Transverse colon (tissue), 4 donors: ENCODE results near the gene PACS1. TPM values are rescaled to one million over a fixed set of nuclear protein-coding genes. Genes with fewer than 3 reads are reported as not detected.

ENCODE experiments used
- DNase-seq: peaks from one replicate; pipeline ENCODE4 v3.0.0-alpha.2; 2019
- H3K27ac ChIP-seq, 4 donors: fragments of 200-600 bp; sonication (generic); 2 replicates each; pipeline ENCODE4 v1.5.1; 2016 to 2018; ENCODE audit warnings: inconsistent platforms in 4 of 4
- H3K27me3 ChIP-seq: fragments of 200-600 bp; sonication (generic); 2 replicates; pipeline ENCODE4 v1.5.1; 2017; ENCODE audit warnings: inconsistent platforms
- H3K36me3 ChIP-seq, 4 donors: fragments of 200-600 bp; sonication (generic); 2 replicates each; pipeline ENCODE4 v1.5.1; 2017 to 2019; ENCODE audit warnings: inconsistent platforms in 4 of 4
- H3K4me1 ChIP-seq, 4 donors: fragments of 200-600 bp; sonication (generic); 2 replicates each; pipeline ENCODE4 v1.5.1; 2017 to 2020; ENCODE audit warnings: inconsistent platforms in 4 of 4
- H3K4me3 ChIP-seq, 4 donors: fragments of 200-600 bp; sonication (generic); 1 replicate in 1 of 4; 2 replicates in 3 of 4; pipeline versions ENCODE4 v1.5.1 to v1.6.1; 2017 to 2019; ENCODE audit warnings: inconsistent platforms in 4 of 4
- H3K9me3 ChIP-seq, 2 donors: fragments of 200-600 bp; sonication (generic); 2 replicates each; pipeline ENCODE4 v1.5.1; 2017 to 2019; ENCODE audit warnings: inconsistent platforms in 2 of 2
- CTCF ChIP-seq, 5 experiments: fragments of 200-600 bp in 3 of 5; fragments of 450-650 bp in 2 of 5; sonication (generic) in 3 of 5; IDR thresholded peaks; 1 replicate in 2 of 5; 2 replicates in 3 of 5; pipeline ENCODE4 v1.5.1; 2016 to 2017; ENCODE audit warnings: antibody characterized with exemption in 5 of 5, inconsistent platforms in 3 of 5, mild to moderate bottlenecking in 2 of 5, moderate library complexity in 1 of 5
- EP300 ChIP-seq: sonication (generic); formaldehyde crosslinking; IDR thresholded peaks from one replicate; pipeline ENCODE4 v1.6.1; 2017; ENCODE audit warnings: antibody characterized with exemption, low read depth
- POLR2A ChIP-seq: fragments of 450-650 bp; IDR thresholded peaks from one replicate; pipeline ENCODE4 v1.6.1; 2016; ENCODE audit warnings: antibody characterized with exemption, mild to moderate bottlenecking, moderate library complexity
- POLR2AphosphoS5 ChIP-seq, 3 donors: sonication (generic); formaldehyde crosslinking; IDR thresholded peaks; one replicate each; pipeline ENCODE4 v1.6.1; 2016; ENCODE audit warnings: antibody characterized with exemption in 3 of 3
- WGBS, 2 donors: methylation state at CpG; one replicate each; pipeline ENCODE4 v1.1.5; 2018; ENCODE audit warnings: low coverage in 1 of 2; 5-methylcytosine and 5-hydroxymethylcytosine counted together
- in situ Hi-C, 4 donors: fragments of 200-750 bp; cut with MboI; loops; one replicate each; pipeline versions ENCODE4 v1.15.0 to v1.15.1; 2017; ENCODE audit warnings: low sequenced_read_pairs in 3 of 4, low pct_ligation_motif_present in 1 of 4, low pct_unique_long_range_greater_than_20kb in 1 of 4
- intact Hi-C: fragments of 100-400 bp; cut with DNase I; formaldehyde crosslinking; loops from one replicate; pipeline ENCODE4 v1.15.1; 2023; ENCODE audit warnings: low total_unique reads
- total RNA-seq, 4 donors: library from RNA; depleted of rRNA; stranded (reverse); fragments of >200 nt; gene quantifications; one replicate each; pipeline ENCODE4 v1.1.0, GENCODE V29; 2016

The PACS1 gene
- total RNA-seq, 4 donors from 2014 or later, result 9.8 to 52.0 (median 27.2) TPM

GRCh38 chr11:66267379-66268243 is 197.5 kb downstream of the PACS1 start:
- Histone ChIP-seq H3K27ac (peak overlapping the region; percentile 92 to 99 (median 97)), H3K36me3 (peaks cover 0 to 12% (median 5%) of the 10 kb centered on the region in 4 donors), H3K4me3 (peak overlapping the region; percentile 58 to 96 (median 90)), H3K9me3 (no peaks in the 10 kb centered on the region), H3K27me3 (no peaks in the 10 kb centered on the region), H3K4me1 (peaks cover 23 to 31% (median 24%) of the 10 kb centered on the region in 4 donors)
- DNase-seq, result peak; percentile 92
- WGBS, 2 donors, result 1% methylated on average over 40 of the region's 61 CpGs; no CpG with 5 or more reads in 1 of the 2 donors
- in situ Hi-C loops, result no loop called here
- intact Hi-C loops, result no loop called here
- peak; percentile 56 for TF ChIP-seq EP300
- peak; percentile 13 to 90 (median 80) for TF ChIP-seq POLR2AphosphoS5 (IDR thresholded peaks at IDR 0.05)
- TF ChIP-seq POLR2A, result peak; percentile 40
- TF ChIP-seq CTCF (IDR thresholded peaks at IDR 0.05), result peak in 3 of 5 experiments; percentile 21 to 37 (median 32)

- DNase-seq, result peak; percentile 100
- Histone ChIP-seq H3K4me1 (peaks cover 23 to 31% (median 24%) of the 10 kb centered on the region in 4 donors), H3K27me3 (no peaks in the 10 kb centered on the region), H3K9me3 (no peaks in the 10 kb centered on the region), H3K27ac (peak within 1 kb of the TSS; percentile 92 to 99 (median 97)), H3K36me3 (peaks cover 0 to 20% (median 9%) of the 10 kb centered on the region in 4 donors), H3K4me3 (peak within 1 kb of the TSS; percentile 62 to 96 (median 90))
- in situ Hi-C loops, result no loop called here
- intact Hi-C loops, result no loop called here
- 2% methylated on average over 43 of the region's 64 CpGs; no CpG with 5 or more reads in 1 of the 2 donors for WGBS, 2 donors
- peak; percentile 68 to 89 (median 88) for TF ChIP-seq POLR2AphosphoS5 (IDR thresholded peaks at IDR 0.05)
- TF ChIP-seq POLR2A, result peak; percentile 66
- no peak for TF ChIP-seq CTCF (IDR thresholded peaks at IDR 0.05)
- TF ChIP-seq EP300, result no peak
Measured at GRCh38 chr11:66268244-66268951, 198.3 kb downstream of the PACS1 start, which contains the start of gene RAB1B. Gene RAB1B, plus strand, starts transcription at chr11:66268639. Its CDS starts 41 bp downstream, at chr11:66268680.

GRCh38 chr11:66268952-66269905 is 199.2 kb downstream of the PACS1 start:
- intact Hi-C loops, result no loop called here
- peaks cover 23 to 31% (median 24%) of the 10 kb centered on the region in 4 donors for H3K4me1 ChIP-seq
- WGBS, 2 donors, result 0 to 2% methylated on average over 1 to 32 of the region's 32 CpGs
- peak overlapping the region; percentile 62 to 96 (median 90) for H3K4me3 ChIP-seq
- DNase-seq, result no peak
- H3K36me3 ChIP-seq, result peaks cover 0 to 28% (median 14%) of the 10 kb centered on the region in 4 donors
- in situ Hi-C loops, result no loop called here
- no peaks in the 10 kb centered on the region for H3K9me3 ChIP-seq
- H3K27ac ChIP-seq, result peak overlapping the region; percentile 92 to 99 (median 97)
- peak in 2 of 5 experiments; percentile 36 to 39 for TF ChIP-seq CTCF (IDR thresholded peaks at IDR 0.05)
- TF ChIP-seq EP300, result no peak
- no peaks in the 10 kb centered on the region for H3K27me3 ChIP-seq
